ENCODE results near the gene MOGAT1. TPM values are rescaled to one million over a fixed set of nuclear protein-coding genes. Genes with fewer than 3 reads are reported as not detected.

MOGAT1 gene
- total and polyA plus RNA-seq, 9 of the 15 experiments (the other 6 are each of a cell fraction or from before 2014, with no cell fraction given), result not detected

DNA sequence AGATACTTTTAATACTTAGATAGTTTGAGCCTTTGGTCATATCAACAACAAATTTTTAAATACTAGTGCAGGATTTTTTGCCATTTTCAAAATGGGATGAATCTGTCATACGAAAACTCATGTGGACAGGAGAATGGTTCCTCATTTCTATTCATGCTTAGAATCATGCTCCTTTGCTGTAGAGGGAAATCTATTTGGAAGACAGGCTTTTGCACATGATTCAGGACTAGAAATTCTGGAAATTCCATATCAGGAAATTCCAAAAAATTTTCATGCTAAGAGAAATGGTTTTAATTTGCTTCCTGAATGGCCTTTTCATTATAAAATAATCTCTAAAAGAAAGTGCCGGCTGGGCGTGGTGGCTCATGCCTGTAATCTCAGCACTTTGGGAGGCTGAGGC, 39.3 kb downstream of the MOGAT1 start:
- Histone ChIP-seq H2AFZ (ENCODE audit: low read depth, low read length) (no peak overlapping the region), H4K20me1 (replicated peaks; ENCODE audit: control insufficient read depth, insufficient read depth, low read length) (no peaks in the 10 kb centered on the region), H3K27me3 (ENCODE audit: control insufficient read depth in 2 of 2, insufficient read depth in 2 of 2, low read length in 2 of 2) (no peaks in the 10 kb centered on the region), H3K27ac (ENCODE audit: extremely low read depth, low read depth, low read length) (no peak overlapping the region), H3K4me1 (replicated peaks in 1 of 2; ENCODE audit: control insufficient read depth in 2 of 2, insufficient read depth in 2 of 2, low read length in 2 of 2) (peaks cover 0 to 3% of the 10 kb centered on the region in 2 experiments; a peak in 2 of 5 replicates), H3K9me3 (replicated peaks; ENCODE audit: control insufficient read depth, insufficient read depth, low read depth, low read length) (no peaks in the 10 kb centered on the region), H3K4me2 (ENCODE audit: insufficient read depth, low read length) (no peak overlapping the region), H3K79me2 (ENCODE audit: control insufficient read depth, insufficient read depth, low read length) (no peaks in the 10 kb centered on the region), H3K36me3 (ENCODE audit: control insufficient read depth, insufficient read depth, low read length) (no peaks in the 10 kb centered on the region), H3K9me1 (ENCODE audit: control insufficient read depth, insufficient read depth, low read length) (no peaks in the 10 kb centered on the region), H3K9ac (ENCODE audit: insufficient read depth in 1 of 2, low read depth in 2 of 2, low read length in 2 of 2) (no peak overlapping the region), H3K4me3 (no peak overlapping the region)
- 82% methylated on average over 3 of the region's 3 CpGs for WGBS (ENCODE audit: insufficient coverage, low coverage, missing lambda C conversion rate)
- no peak for ATAC-seq
- FAIRE-seq, result no peak
- TF ChIP-seq HIVEP1 (CRISPR knock-in tag; IDR thresholded peaks at IDR 0.05) (no peak), NCOA1 (IDR thresholded peaks at IDR 0.05; ENCODE audit: low read depth) (no peak), ZNF12 (CRISPR knock-in tag; IDR thresholded peaks at IDR 0.05) (no peak), ZNF764 (CRISPR knock-in tag; IDR thresholded peaks at IDR 0.05; ENCODE audit: low read depth) (no peak), WHSC1 (IDR thresholded peaks at IDR 0.05; ENCODE audit: low read length) (no peak), MAZ (CRISPR knock-in tag; conservative IDR thresholded peaks at IDR 0.05 in 1 of 2, IDR thresholded peaks at IDR 0.05 in 1 of 2) (no peak), MCM7 (IDR thresholded peaks at IDR 0.05) (no peak)
- TF ChIP-seq, protein P1, sequence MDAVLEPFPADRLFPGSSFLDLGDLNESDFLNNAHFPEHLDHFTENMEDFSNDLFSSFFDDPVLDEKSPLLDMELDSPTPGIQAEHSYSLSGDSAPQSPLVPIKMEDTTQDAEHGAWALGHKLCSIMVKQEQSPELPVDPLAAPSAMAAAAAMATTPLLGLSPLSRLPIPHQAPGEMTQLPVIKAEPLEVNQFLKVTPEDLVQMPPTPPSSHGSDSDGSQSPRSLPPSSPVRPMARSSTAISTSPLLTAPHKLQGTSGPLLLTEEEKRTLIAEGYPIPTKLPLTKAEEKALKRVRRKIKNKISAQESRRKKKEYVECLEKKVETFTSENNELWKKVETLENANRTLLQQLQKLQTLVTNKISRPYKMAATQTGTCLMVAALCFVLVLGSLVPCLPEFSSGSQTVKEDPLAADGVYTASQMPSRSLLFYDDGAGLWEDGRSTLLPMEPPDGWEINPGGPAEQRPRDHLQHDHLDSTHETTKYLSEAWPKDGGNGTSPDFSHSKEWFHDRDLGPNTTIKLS (IDR thresholded peaks at IDR 0.05; ENCODE audit: borderline replicate concordance, low read depth), result no peak
- in situ Hi-C loops (cut with MboI), result no loop called here
- POLR2A ChIA-PET, result interaction anchor here (0.9 kb wide), 1 partner anchor 149 kb away, joined by 3 read pairs; no protein-coding TSS in a partner anchor
- BruUV-seq (replicated peaks), result no TSS peak
- no peak for DNase-seq (ENCODE audit: extremely low read depth in 1 of 4, low spot score in 3 of 4)
- intact Hi-C loops (cut with micrococcal nuclease), result no loop called here
- CTCF ChIA-PET (ENCODE audit: low intra/inter-chr PET ratio), result no interaction called here
